HG03520 (cell line): ENCODE results near the gene MRNIP.

Source experiments
- ATAC-seq: cut with Tn5 transposase; IDR thresholded peaks from one replicate; pipeline ENCODE4 v1.9.1; 2021; ENCODE audit warnings: mild to moderate bottlenecking, moderate library complexity; ENCODE audit not compliant: unreplicated experiment

MRNIP gene

DNA sequence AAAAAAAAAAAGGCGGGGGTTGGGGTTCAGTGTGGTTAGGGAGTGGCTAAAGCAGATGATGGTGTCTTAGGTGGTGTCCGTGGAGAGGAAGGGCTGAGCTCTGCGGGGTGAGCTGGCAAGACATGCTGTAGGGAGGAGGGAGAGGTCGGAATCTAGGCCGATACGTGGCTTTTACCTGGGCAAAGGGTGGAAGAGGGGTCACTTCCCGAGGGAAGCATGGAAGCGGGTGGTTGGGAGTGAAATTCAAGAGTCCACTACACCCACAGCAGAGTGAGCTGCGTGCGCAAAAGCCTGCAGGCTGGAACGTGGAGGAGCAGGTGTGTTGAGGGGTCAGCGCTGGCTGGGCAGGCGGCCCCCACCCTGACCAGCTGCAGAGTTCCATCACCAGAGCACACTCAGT lies 31.3 kb upstream of the MRNIP start:
- no peak for ATAC-seq

DNA sequence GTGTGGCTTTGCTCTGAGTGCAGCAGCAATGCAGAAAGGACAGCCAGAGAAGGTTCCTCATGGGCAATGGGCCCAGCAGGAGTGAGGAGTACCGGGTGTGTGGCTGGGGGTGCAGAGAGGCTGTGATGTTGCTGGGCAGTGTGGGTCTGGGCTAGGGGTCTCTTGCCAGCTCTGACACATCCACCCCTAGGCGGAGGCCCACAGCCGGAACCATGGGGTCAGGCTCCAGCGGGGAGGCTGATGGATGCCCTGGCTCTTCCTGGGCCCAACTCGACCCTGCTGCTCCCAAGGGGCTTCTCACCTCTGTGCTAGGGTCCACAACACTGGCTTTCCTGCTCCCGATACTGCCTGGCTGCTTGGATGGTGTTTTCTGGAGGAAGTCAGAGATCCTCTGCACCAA lies 29.2 kb upstream of the MRNIP start:
- no peak for ATAC-seq

DNA sequence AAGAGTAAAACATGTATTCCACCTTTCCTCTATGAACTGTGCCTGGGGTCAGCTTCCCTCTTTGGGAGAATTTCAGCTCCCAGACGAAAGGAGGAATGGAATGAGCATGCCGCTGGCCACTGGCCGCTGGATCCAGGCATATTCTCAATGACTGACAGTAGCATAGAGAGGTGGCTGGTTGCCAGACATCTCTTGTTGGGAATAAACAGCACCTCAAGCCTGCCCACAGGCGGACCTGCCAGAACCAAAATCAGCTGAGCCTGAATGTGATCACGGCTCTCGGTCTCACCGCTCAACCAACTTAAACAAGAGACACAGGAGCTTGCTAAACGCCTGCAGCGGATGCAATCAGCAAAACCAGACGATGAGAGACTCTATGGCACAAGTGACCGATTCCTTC lies 28.5 kb upstream of the MRNIP start:
- no peak for ATAC-seq

DNA sequence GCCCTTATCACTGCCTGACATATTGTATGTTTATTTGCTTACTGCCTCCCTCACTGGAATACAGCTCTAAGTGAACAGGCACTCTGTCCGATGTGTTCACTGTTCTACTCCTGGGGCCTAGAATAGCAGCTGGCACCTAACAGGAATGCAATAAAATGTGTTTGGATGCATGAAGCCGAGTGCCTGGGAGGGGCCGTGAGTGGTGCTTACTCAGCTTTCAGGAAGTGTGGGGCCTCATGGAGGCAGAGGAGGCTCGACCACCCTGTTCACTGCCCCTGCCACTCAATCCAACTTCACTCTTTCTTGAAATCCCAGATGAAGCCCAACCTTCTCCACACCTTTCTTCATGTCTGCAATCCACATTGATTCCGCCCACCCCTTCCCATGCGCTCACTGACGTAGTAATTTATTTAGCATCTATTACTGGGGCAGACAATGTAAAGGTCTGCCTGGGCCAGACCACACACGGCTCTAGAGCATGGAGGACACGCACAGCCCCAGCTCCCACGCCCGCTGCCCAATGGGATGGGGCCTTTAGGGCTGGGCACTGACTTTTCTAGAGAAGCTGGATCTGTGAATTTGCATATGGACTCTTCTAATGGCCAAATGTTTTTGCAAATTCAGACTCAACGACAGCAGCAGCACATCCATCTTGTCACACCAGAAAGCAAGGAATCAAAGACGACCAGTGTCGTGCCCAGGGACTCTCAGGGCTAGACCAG lies 27.7 kb upstream of the MRNIP start:
- no peak for ATAC-seq

DNA sequence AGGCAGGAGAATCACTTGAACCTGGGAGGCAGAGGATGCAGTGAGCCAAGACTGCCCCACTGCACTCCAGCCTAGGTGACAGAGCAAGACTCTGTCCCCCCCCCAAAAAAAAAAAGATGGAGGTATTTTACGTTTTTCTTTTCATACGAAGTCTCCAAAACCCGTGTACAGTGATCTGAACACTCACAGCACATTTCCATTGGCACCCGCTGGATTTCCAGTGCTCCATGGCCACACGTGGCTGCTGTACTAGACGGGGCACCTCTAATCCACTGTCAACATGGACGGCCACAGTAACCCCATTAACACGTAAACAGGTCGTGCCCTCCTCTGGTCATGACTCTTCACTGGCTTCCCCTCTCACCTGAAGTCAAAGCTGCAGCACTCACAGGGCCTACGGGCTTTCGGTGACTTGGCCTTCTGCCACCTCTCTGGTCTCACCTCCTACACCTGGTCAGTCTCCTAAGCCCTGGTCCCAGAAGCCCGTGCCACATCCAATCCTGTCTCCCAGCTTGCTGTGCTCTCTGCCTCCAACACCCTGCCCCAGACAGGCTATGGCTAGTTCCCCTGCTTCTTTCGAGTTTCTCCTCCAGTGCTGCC lies 27.0 kb upstream of the MRNIP start:
- no peak for ATAC-seq

DNA sequence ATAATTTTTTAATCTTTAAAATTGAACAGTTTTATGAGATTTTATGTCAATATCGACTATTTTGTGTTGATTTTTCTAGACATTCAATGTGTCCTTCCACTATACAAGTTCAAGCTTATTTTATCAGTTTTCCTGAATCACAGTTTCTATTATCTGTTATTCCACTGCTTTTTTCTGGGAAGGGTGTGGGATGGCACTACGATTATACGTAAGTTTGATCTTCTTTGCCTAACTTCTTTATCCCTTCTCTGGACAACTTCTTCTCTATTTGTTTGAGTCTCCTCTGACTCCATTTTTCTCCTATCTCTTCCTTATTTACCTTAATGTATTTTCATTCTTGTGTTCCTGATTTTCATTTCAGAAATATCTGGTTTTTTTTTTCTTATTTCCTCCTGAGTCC lies 24.5 kb upstream of the MRNIP start:
- ATAC-seq, result no peak

DNA sequence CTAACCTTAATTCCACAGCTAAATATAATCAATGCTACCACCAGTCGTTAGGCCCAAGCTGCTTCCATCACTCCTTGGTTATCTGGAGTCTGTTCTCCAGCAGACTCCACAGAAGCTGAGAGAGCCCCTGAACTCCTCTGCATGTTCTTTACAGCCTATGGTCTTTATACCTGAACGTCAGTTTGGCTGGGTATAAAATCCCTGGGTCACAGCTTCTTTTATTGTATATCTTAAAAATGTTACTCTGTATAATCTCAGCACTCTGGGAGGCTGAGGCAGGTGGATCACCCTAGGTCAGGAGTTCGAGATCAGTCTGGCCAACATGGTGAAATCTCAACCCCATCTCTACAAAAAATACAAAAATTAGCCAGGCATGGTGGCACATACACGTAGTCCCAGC lies 23.7 kb upstream of the MRNIP start:
- no peak for ATAC-seq

DNA sequence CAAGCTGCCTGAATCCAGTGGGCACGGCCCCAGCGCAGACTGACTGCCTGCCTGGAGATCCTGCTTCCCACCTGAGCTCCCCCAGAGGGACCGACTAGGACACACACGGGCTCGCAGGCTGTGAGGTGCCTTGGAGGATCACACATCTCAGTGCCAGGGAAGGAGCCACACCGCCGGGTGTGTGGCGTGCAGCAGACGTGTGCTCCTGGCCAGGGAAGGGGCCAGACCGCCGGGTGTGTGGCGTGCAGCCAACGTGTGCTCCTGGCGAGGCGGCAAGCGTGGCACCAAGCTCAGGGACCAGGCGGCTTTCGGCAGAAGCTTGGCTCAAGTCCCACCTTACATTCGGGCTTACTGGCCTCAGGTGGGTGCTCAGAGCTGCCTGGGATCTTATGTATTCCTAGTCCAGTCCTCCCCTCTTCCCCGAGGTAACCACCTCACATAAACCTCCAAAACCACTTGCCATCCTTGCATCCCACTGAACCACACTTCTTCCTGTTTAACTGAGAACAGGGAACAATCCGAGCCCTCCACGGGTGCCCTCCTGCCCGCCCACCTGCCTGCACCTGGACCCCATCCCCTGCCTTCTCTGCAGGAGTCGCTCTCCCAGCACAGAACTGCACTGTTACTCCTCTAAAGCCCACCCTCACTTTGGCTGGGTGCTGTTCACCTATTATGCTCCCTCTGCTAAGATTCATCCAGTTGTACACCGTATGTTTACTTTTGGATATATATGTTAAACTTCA lies 22.4 kb upstream of the MRNIP start:
- ATAC-seq, result no peak

DNA sequence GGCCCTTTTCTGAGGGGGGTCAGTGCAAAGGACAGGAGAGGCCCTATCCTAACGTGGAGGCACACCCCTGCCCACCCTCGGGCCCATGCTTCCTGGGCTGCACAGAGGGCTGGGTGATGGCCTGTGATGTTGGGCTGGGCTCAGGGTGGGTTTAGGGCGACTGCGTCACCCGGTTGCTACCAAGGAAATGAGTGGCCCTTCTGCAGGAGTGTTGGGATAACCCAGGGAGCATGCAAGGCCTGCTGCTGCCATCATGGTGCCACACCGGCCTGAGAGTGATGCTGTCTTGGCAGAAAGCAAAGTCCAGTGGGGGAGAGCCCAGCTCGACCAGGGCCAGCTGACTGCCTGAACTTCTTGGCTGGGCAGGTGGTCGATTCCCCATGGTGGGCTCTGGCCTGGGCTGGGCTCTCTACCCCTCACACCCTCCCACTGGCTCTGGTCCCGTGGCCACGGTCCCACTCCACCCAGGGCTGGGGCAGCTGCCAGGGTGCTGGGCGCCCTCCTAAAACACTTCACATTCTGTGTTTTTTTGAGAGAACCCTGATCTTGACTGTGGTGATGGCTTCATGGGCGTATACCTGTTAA lies 21.5 kb upstream of the MRNIP start:
- ATAC-seq, result no peak

- no peak for ATAC-seq
Measured at GRCh38 chr5:179879690-179880010, 21.0 kb upstream of the MRNIP start.

DNA sequence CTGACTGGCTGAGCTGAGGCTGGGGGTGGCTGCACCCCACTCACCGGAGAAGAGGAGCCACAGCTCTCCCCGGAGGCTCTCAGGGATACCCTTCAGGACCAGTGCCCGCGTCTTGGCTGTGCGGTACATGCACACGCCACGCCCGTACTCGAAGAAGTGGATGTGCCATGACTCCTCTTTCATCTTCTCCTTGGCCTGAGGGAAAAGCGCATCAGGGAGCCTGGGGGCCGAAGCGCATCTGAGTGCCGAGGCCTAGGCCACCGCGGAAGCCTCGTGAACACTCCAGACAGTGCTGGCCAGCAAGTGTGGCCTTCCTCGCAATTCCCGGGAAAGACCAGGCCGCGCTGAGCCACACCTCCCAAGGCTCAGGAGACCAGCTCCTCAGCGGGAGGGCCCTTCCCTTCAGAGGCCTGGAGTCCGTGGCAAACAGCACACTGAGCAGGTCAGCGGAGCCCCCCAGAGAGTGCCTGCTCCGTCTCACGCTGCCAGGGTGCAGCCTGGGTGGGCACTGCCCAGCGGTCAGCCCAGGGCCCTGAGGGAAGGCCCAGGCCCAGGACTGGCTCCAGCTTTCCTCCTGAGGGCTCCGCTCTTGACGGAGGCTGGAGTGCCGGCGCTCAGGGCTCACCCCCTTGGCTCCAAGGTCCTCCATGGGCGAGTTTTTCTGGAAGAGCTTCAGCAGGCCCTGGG lies 20.5 kb upstream of the MRNIP start:
- ATAC-seq, result no peak

- ATAC-seq, result no peak
Measured at GRCh38 chr5:179878222-179879002, 19.8 kb upstream of the MRNIP start.

GRCh38 chr5:179876610-179876952 lies 18.0 kb upstream of the MRNIP start:
- no peak for ATAC-seq

DNA sequence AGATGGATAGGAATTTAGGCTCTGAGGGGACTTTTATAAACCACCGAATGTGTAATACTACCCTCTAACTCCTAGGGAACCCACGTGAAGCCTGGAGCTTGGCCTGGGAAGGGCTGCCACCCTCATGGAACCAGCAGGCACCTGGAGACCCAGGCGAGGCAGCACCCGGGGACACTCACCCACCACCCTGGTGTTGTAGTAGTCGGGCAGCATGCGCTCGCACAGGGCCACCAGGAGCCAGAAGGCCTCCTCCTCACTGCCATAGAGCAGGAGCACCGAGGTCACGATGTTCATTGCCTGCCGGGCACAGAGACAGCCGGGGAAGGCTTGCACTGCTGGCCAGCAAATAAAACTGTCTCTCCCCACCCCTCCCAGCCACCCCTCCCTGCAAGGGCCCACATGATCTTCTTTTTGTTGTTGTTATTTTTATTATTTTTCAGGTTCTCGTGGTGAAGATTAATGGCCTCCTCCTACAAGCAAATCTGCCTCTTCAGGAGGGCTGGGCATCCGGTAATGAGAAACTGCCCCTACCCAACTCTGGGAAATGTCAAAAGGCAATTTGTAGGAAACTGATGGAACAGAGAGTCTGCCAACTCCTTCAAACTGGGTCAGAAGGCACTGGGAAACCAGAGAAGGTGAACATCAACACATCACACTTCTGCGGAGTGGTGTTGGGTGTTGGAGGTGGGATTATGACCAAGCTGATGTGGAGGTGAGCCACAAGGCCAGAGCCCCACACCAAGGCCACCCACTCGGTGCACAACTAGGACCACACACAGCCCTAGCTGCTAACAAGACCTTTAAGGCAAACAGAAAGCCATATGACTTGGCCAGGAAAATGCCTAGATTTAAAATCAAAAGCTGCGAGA lies 17.4 kb upstream of the MRNIP start:
- ATAC-seq, result no peak

GRCh38 chr5:179874536-179875292 lies 16.1 kb upstream of the MRNIP start:
- no peak for ATAC-seq

GRCh38 chr5:179874136-179874535 lies 15.5 kb upstream of the MRNIP start:
- ATAC-seq, result no peak

DNA sequence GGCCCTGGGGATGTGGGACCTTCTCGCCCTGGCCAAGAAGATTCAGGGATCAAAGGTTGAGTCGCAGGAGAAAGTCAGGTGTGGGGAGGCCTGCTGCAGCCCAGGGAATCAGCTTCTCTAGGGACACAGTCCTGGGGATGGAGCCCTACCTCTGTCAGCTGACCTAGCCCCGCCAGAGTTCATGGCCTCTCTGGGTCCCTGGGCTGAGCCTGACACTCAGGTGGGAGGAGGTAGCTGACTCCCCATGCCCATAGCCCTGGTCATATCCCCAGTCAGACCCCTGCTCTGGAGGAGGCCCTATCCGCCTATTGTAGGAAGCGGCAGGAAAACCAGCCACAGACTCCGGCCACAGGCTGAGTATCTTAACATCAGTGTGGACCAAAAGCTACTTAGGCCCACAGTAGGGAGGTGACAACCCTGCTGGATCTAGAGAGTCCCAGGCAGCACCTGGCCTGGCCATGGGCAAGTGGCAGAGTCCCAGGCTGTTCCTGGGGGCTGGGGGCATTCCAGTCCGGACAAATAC lies 15.0 kb upstream of the MRNIP start:
- ATAC-seq, result no peak

- no peak for ATAC-seq
Measured at GRCh38 chr5:179872828-179873575, 14.4 kb upstream of the MRNIP start.
